Sigmoid colon (tissue), 4 donors: ENCODE data around the gene STRN.

Source experiments
- EP300 ChIP-seq, 4 donors: sonication (generic); formaldehyde crosslinking; IDR thresholded peaks; one replicate each; pipeline ENCODE4 v1.6.1; 2017; ENCODE audit warnings: antibody characterized with exemption in 4 of 4
- POLR2A ChIP-seq, 2 donors: fragments of 450-650 bp; IDR thresholded peaks; one replicate each; pipeline ENCODE4 v1.6.1; 2016; ENCODE audit warnings: antibody characterized with exemption in 2 of 2, mild to moderate bottlenecking in 2 of 2, moderate library complexity in 2 of 2
- TF ChIP-seq, protein P1 (sequence below), 4 experiments: fragments of 450-650 bp in 3 of 4; fragments of 200-600 bp in 1 of 4; IDR thresholded peaks; one replicate each; pipeline ENCODE4 v1.5.1; 2016 to 2019; ENCODE audit warnings: antibody characterized with exemption in 4 of 4, mild to moderate bottlenecking in 3 of 4, moderate library complexity in 2 of 4

DNA sequence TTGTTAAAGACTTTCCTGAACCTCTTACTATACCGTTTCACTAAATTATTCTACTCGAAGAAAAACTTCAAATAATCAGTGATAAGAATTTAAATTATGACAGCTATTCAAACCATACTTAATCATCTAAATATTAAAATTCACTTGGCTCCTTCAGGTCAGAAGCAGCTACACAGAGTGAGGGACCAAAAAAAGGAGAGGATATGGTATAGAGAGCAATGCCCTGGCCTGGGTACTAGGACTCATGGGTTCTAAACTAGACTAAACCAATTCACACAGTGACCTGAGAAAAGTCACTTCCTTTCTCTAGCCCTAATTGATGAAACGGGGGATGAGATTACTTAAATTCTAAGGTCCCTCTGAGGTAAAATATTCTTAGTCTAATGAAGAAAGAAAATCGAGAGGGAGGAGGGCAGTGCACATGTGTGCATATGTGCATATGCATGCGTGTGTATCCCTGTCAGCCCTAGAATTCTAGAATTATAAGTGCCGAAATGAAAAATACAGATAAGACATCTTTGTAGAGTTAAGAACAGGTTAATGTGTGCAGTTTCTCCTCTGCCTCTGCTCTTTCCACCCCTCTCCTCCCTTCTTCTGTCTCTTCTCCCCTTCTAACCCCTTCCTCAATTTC is 11.2 kb downstream of the STRN start:
- TF ChIP-seq, protein P1, sequence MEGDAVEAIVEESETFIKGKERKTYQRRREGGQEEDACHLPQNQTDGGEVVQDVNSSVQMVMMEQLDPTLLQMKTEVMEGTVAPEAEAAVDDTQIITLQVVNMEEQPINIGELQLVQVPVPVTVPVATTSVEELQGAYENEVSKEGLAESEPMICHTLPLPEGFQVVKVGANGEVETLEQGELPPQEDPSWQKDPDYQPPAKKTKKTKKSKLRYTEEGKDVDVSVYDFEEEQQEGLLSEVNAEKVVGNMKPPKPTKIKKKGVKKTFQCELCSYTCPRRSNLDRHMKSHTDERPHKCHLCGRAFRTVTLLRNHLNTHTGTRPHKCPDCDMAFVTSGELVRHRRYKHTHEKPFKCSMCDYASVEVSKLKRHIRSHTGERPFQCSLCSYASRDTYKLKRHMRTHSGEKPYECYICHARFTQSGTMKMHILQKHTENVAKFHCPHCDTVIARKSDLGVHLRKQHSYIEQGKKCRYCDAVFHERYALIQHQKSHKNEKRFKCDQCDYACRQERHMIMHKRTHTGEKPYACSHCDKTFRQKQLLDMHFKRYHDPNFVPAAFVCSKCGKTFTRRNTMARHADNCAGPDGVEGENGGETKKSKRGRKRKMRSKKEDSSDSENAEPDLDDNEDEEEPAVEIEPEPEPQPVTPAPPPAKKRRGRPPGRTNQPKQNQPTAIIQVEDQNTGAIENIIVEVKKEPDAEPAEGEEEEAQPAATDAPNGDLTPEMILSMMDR (IDR thresholded peaks at IDR 0.05), result no peak
- TF ChIP-seq POLR2A (IDR thresholded peaks at IDR 0.05), result no peak
- no peak for TF ChIP-seq EP300 (IDR thresholded peaks at IDR 0.05)
